Measurements from ENCODE around the gene RBPJ.
"Not testable (repeated sequence)": the region's sequence is repeated elsewhere in the genome, so short reads cannot be mapped to it uniquely, and the experiment has no call there.

Gene RBPJ

GRCh38 chr4:26302031-26302899 lies 18.5 kb upstream of the RBPJ start:
- DNase-seq, result no peak

GRCh38 chr4:26303008-26303407 lies 17.8 kb upstream of the RBPJ start:
- no peak for DNase-seq

- DNase-seq, result no peak
These were observed 13.6 kb upstream of the RBPJ start for GRCh38 chr4:26307037-26307800.

GRCh38 chr4:26308568-26308967 lies 12.2 kb upstream of the RBPJ start:
- no peak for DNase-seq

DNA sequence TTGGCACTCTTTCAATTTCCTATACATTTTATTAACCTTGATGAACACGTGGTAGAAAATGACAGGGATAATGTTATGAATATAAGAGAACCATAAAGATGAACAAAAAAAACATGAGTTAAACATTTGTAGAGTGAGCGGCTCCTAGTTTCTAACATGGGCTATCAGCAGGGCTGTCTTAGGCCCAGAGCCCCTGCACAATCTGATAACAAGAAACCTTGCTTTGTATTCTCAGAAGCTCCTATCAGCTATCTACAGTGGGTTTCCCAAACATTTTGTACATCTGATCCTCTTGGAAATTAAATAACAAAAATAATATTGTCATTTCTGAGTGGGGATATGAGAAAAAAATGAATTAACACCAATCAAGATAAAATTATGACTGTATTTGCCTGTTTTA lies 10.6 kb upstream of the RBPJ start:
- no peak for DNase-seq

DNA sequence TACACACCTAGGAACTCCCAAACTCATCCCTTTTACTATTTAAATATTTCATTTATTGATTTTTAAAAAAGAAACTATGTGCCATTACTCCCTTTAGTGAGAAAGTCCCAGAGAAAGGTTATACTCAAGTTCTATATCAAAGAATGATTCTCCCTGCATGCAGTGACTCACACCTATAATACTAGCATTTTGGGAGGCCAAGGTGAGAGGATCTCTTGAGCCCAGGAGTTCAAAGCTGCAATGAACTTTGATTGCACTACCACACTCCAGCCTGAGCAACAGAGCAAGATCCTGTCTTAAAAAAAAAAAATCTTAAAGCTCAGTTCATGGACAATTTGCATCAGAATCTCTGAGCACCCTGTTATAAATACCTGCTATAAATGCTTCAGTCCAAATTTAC lies 9.2 kb upstream of the RBPJ start:
- no peak for DNase-seq

DNA sequence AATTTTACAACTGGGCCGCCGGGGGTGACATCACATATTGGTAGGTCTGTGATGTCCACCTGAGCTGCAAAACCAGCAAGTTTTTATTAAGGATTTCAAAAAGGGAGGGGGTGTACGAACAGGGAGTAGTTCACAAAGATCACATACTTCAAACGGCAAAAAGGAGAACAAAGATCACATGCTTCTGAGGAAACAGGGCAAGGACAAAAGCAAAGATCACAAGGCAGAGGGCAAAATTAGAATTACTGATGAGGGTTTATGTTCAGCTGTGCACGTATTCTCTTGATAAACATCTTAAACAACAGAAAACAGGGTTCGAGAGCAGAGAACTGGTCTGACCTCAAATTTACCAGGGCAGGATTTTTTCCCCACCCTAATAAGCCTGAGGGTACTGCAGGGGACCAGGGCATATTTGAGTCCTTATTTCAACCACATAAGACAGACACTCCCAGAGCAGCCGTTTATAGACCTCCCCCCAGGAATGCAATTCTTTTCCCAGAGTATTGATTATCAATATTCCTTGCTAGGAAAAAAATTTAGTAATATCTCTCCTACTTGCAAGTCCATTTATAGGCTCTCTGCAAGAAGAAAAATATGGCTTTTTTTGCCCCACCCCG lies 5.4 kb upstream of the RBPJ start:
- not testable (repeated sequence) for DNase-seq

- no peak for DNase-seq
These were observed 3.0 kb upstream of the RBPJ start for GRCh38 chr4:26317766-26318165.

GRCh38 chr4:26319467-26319948 lies 1.3 kb upstream of the RBPJ start:
- peak; percentile 99 for DNase-seq

- no peak for DNase-seq
These were observed 771 bp upstream of the RBPJ start for GRCh38 chr4:26319949-26320537.

DNA sequence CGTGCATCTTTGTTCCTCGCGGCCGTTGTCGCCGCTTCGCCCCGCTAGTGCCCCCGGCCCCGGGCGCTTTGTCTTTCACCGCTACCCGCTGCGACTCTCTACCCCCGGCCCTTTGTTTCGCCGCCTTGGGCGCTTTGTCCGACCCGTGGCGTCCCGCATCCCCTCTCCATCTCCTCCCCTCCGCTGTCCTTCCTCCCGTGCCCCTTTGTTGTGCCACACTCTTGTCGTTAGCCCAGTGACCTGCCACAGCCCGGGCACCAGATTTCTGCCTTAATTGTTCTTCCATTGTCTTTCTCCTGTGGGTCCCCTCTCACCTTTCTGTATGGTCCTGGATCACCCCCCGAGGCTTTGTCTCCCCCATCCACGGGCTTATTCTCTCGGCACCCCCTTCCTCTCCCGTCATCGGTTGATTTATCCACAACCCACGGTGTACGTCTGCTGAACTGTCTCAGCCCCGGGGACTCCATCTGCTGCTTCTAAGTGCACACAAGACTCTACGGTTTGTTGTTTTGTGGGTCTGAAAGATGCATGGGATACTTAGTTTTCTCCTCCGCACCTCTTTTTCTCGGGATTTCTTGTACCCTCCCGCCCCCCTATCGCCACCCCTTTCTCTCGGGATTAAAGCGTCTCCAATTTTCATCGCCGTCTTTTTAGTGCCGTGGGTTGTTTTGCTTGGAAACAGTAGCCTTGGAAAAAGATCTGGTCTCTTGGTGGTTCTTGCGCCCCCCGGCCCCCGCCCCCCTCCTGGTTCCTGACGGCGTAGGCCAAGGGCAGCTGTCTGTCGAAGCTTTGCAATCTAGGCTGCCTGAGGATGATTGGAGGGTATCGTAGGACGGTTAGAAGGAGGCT lies 783 bp downstream of the RBPJ start:
- DNase-seq, result peak; percentile 23

GRCh38 chr4:26322346-26322745 lies 1.5 kb downstream of the RBPJ start:
- DNase-seq, result no peak

- no peak for DNase-seq
These were observed 3.0 kb downstream of the RBPJ start for GRCh38 chr4:26323821-26324220.

DNA sequence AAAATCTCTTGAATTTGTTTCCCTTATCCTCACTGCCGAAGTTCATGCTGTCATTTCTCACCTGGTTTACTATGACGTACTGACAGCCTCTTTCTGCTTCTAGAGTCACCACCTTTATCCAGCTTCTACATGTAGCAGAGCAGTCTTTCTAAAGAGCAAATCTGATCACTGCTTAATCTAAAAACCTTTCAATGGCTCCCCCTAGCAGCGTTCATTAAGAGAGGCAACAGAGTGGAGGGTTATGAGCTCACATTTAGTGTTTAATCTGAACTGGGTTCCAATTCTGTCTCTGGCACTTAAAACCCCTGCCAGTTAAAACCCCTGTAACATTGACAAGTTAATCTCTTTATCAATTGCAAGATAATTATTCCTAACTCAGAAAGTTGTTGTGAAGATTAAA lies 4.4 kb downstream of the RBPJ start:
- DNase-seq, result no peak

DNA sequence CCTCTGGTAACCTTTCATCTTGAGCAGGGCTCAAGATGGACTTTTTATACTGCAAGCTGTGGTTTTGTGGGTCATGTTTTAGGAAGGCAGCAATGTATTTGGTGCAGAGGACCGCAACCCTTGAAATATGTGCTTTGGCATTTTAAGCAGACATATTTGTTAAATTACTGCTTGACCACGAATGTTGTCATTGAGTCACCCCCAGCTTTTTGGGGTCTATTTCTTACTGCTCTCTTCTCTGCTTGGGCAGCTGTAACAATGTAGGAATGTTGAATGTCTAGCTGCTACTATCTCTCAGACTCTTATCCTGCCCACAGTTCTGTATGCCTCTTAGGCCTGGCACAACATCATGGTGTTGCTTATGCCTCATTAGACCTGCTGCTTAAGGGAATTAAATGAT lies 6.0 kb downstream of the RBPJ start:
- DNase-seq, result no peak

DNA sequence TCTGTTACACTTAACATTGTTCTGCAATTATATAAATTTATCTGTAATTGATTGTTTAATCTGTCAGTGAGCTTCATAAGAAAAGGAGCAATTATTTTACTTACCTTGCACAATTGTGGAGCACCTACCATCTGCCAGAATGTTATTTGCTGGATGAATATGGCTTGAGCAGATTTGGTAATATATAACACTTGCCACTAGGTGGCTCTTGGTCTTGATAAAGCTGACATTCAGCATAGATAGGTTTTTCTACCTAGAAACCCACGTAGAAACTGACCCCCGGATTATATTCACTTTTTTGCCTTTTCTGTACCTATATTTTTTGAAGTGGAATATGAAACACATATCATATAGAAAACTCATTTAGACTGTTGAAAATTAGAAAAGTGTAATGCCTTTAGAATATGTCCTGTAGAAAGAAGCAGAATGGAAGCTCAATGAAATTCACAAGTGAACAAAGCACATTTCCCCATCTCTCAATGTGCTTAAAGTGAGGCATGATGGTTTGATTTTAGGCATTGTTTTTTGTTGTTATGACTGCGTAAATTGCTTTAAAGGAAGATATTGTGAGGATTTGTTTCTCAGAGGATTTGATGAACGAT lies 9.5 kb downstream of the RBPJ start:
- peak; percentile 67 for DNase-seq

- DNase-seq, result peak; percentile 86
These were observed 10.1 kb downstream of the RBPJ start for GRCh38 chr4:26330946-26331345.

- no peak for DNase-seq
These were observed 10.7 kb downstream of the RBPJ start for GRCh38 chr4:26331380-26331950.

DNA sequence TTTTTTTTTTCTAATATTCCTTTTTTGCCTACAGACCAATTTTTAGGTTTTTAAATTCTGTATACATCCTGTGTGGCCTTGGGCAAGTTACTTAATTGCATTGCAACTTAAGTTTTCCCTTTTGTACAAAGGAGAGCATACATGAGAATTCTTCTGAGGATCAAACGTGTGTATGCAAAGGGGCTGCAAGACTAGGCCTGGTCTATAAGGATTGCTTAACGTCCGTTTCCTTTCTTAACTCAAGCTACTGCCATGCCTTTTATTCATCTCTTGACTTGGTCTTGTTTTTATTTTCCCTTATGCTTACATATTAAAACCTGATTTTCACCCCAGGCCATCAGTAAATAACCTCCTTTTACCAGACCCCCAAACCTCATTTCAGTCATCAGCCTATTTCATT lies 13.6 kb downstream of the RBPJ start:
- no peak for DNase-seq

DNA sequence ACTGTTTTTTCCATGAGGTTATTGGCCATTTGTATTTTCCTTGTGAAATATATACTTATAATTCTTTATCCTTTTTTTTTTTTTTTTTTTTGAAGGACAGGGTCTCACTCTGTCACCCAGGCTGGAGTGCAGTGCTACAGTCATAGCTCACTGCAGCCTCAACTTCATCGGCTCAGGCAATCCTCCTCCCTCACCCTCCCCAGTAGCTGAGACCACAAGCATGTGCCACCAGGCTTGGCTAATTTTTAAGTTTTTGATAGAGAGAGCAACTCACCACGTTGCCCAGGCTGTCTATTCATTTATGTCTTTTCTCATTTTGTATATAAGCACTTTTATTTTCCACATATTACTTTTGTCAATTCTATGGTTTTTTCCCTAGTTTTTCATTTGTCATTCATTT lies 16.8 kb downstream of the RBPJ start:
- no peak for DNase-seq

- DNase-seq, result no peak
These were observed 21.7 kb downstream of the RBPJ start for GRCh38 chr4:26342328-26343037.
